ENCODE data around the gene OBSCN. TPM values are rescaled to one million over a fixed set of nuclear protein-coding genes. Genes with fewer than 3 reads are reported as not detected.

The OBSCN gene
- total and polyA plus RNA-seq, 10 of the 15 experiments (the other 5 are each of a cell fraction or from before 2014, with no cell fraction given): 0.01 to 0.36 (median 0.08) TPM; not detected in 2

- H3K4me1 ChIP-seq (ENCODE audit: control insufficient read depth, insufficient read depth, low read length): no peaks in the 10 kb centered on the region
- no peaks in the 10 kb centered on the region for H3K27me3 ChIP-seq (replicated peaks in 1 of 2; ENCODE audit: control insufficient read depth in 2 of 2, insufficient read depth in 2 of 2, low read length in 1 of 2)
- H3K27ac ChIP-seq (ENCODE audit: control insufficient read depth, insufficient read depth): no peak overlapping the region
- intact Hi-C loops (cut with micrococcal nuclease; ENCODE audit: unreplicated experiment): no loop called here
- no peak overlapping the region for H2AFZ ChIP-seq (ENCODE audit: control insufficient read depth, low read depth, low read length)
- H3K4me2 ChIP-seq (ENCODE audit: control insufficient read depth, insufficient read depth): no peak overlapping the region
- POLR2A ChIA-PET: no interaction called here
- no peak for FAIRE-seq
- no peak for DNase-seq (ENCODE audit: low read depth, low spot score)
- no peaks in the 10 kb centered on the region for H4K20me1 ChIP-seq (ENCODE audit: control insufficient read depth, insufficient read depth)
- in situ Hi-C loops (cut with MboI): no loop called here
- no peaks in the 10 kb centered on the region for H3K9me3 ChIP-seq (replicated peaks; ENCODE audit: control insufficient read depth, insufficient read depth, low read length)
- no peak overlapping the region for H3K4me3 ChIP-seq
- ATAC-seq: no peak
- H3K36me3 ChIP-seq (ENCODE audit: control insufficient read depth in 2 of 2, insufficient read depth in 2 of 2, low read length in 1 of 2): no peaks in the 10 kb centered on the region
- H3K9ac ChIP-seq (ENCODE audit: control insufficient read depth, insufficient read depth, low read length): no peak overlapping the region
- H3K79me2 ChIP-seq (ENCODE audit: control insufficient read depth, insufficient read depth, low read length): no peaks in the 10 kb centered on the region
- WGBS (ENCODE audit: insufficient coverage, insufficient replicate concordance, low lambda C conversion rate, missing lambda C conversion rate): 44% methylated on average over 22 of the region's 26 CpGs
- CTCF ChIA-PET: no interaction called here
- no TSS peak for BruUV-seq (replicated peaks)
- SMC1A ChIA-PET (ENCODE audit: uncharacterized antibody, unreplicated experiment): no interaction called here
- RAD21 ChIA-PET (ENCODE audit: unreplicated experiment): no interaction called here
- TF ChIP-seq ATF3 (IDR thresholded peaks at IDR 0.05; ENCODE audit: borderline replicate concordance, extremely low read depth, low read depth, low read length) (no peak), FOXK2 (IDR thresholded peaks at IDR 0.05) (no peak), SIN3A (IDR thresholded peaks at IDR 0.05; ENCODE audit: low read depth, low read length) (no peak), SRF (IDR thresholded peaks at IDR 0.05; ENCODE audit: low read depth in 2 of 2, low read length in 2 of 2) (no peak), BACH1 (IDR thresholded peaks at IDR 0.05; ENCODE audit: borderline replicate concordance) (no peak), BHLHE40 (IDR thresholded peaks at IDR 0.05; ENCODE audit: borderline replicate concordance in 1 of 2, low read depth in 2 of 2, low read length in 1 of 2) (no peak), RUNX3 (IDR thresholded peaks at IDR 0.05; ENCODE audit: low read length) (no peak), RAD21 (IDR thresholded peaks at IDR 0.05; ENCODE audit: insufficient read depth, low read depth, low read length) (no peak), BRCA1 (IDR thresholded peaks at IDR 0.05; ENCODE audit: low read depth, low read length) (no peak), ESRRA (IDR thresholded peaks at IDR 0.05; ENCODE audit: low read length) (no peak), PML (IDR thresholded peaks at IDR 0.05; ENCODE audit: low read length) (no peak), BMI1 (IDR thresholded peaks at IDR 0.05; ENCODE audit: borderline replicate concordance) (no peak), MEF2B (IDR thresholded peaks at IDR 0.05; ENCODE audit: partially characterized antibody, poor library complexity, severe bottlenecking) (no peak), CUX1 (IDR thresholded peaks at IDR 0.05; ENCODE audit: insufficient replicate concordance, low read depth, low read length) (no peak), REST (IDR thresholded peaks at IDR 0.05; ENCODE audit: low read depth, low read length) (no peak)
These were observed 130.1 kb downstream of the OBSCN start for GRCh38 chr1:228337711-228338520.
